ENCODE results near the gene LRRC10.

The LRRC10 gene

DNA sequence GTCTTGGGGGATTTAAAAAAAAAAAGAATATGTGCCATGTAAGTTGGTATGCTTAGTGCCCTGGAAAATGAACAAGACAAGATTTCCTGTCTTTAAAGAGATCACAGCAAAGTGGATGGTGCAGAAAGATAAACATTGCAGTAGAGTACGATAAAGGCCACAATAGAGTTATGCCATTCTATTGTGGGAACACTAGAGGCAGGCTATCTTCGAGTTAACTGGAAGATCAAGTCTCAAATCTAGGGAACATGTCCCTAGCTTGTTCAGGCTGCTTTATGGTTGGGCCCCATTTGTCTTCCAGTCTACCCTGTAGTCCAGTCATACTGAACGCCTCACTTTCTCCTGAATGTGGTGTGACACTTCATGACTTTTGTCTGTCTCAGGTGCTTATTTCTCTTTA is 44.1 kb downstream of the LRRC10 start:
- in situ Hi-C loops (cut with HindIII; ENCODE audit: low sequenced_read_pairs), result no loop called here
- no peak overlapping the region for H3K4me3 ChIP-seq (ENCODE audit: low read depth, low read length)
- peak; percentile 4 for TF ChIP-seq CTCF (IDR thresholded peaks at IDR 0.05; ENCODE audit: low read depth, low read length)
- no peak for DNase-seq (ENCODE audit: low read depth, low spot score)

GRCh38 chr12:69563166-69563762 is 47.4 kb downstream of the LRRC10 start:
- no peak overlapping the region for H3K4me3 ChIP-seq (ENCODE audit: low read depth, low read length)
- TF ChIP-seq CTCF (IDR thresholded peaks at IDR 0.05; ENCODE audit: low read depth, low read length), result no peak
- in situ Hi-C loops (cut with HindIII; ENCODE audit: low sequenced_read_pairs), result no loop called here
- no peak for DNase-seq (ENCODE audit: low read depth, low spot score)

Data from astrocyte of the spinal cord (primary cell).